Measurements from ENCODE around the gene ZBTB7C. TPM values are rescaled to one million over a fixed set of nuclear protein-coding genes. Genes with fewer than 3 reads are reported as not detected.

The ZBTB7C gene
- total RNA-seq, 5 donors from 2014 or later (not counting 1 experiment from before 2014, with no cell fraction given), result 0.06 TPM; not detected in 4

- H3K36me3 Mint-ChIP-seq, result no peaks in the 10 kb centered on the region
- Histone ChIP-seq H3K9me3 (no peaks in the 10 kb centered on the region), H3K27ac (ENCODE audit: low read length) (no peak overlapping the region), H3K4me3 (ENCODE audit: control insufficient read depth in 1 of 2, extremely low read depth in 1 of 2, low read length in 1 of 2) (no peak overlapping the region), H3K27me3 (replicated peaks in 1 of 2; ENCODE audit: control insufficient read depth in 2 of 2, extremely low read depth in 1 of 2, insufficient read depth in 2 of 2, low read length in 1 of 2) (peaks cover 0 to 23% of the 10 kb centered on the region in 2 experiments), H3K4me1 (ENCODE audit: control insufficient read depth in 1 of 2, extremely low read depth in 1 of 2, insufficient read depth in 2 of 2, low read length in 2 of 2) (no peaks in the 10 kb centered on the region), H3K36me3 (ENCODE audit: control insufficient read depth in 2 of 2, extremely low read depth in 1 of 2, insufficient read depth in 1 of 2, low read length in 1 of 2) (no peaks in the 10 kb centered on the region)
- H3K27me3 Mint-ChIP-seq, result peaks cover 42 to 60% of the 10 kb centered on the region in 2 donors
- no peak overlapping the region for H3K4me3 Mint-ChIP-seq
- no peak for DNase-seq
- ChIA-PET CTCF (no interaction called here), POLR2A (no interaction called here)
- H3K27ac Mint-ChIP-seq, result no peak overlapping the region
- H3K4me1 Mint-ChIP-seq, result peaks cover 0 to 10% (median 2%) of the 10 kb centered on the region in 3 donors
- WGBS (ENCODE audit: insufficient coverage), result 8% methylated on average over 6 of the region's 12 CpGs
- no peaks in the 10 kb centered on the region for H3K9me3 Mint-ChIP-seq
- ATAC-seq (replicated peaks in 1 of 4), result no peak
Measured at GRCh38 chr18:48422947-48423378, 13.8 kb upstream of the ZBTB7C start.

- Mint-ChIP-seq H3K36me3 (no peaks in the 10 kb centered on the region), H3K9me3 (no peaks in the 10 kb centered on the region), H3K27me3 (peaks cover 55 to 67% of the 10 kb centered on the region in 2 donors), H3K4me1 (peaks cover 0 to 10% (median 2%) of the 10 kb centered on the region in 3 donors), H3K27ac (no peak overlapping the region), H3K4me3 (no peak overlapping the region)
- CTCF ChIA-PET, result no interaction called here
- ATAC-seq (replicated peaks in 1 of 4), result no peak
- H3K4me3 ChIP-seq (ENCODE audit: control insufficient read depth in 1 of 2, extremely low read depth in 1 of 2, low read length in 1 of 2), result no peak overlapping the region
- POLR2A ChIA-PET, result interaction anchor here in 1 of 2 donors (0.6 kb wide), 1 partner anchor 143 kb away, joined by 3 read pairs; no protein-coding TSS in a partner anchor
- no peaks in the 10 kb centered on the region for H3K4me1 ChIP-seq (ENCODE audit: control insufficient read depth in 1 of 2, extremely low read depth in 1 of 2, insufficient read depth in 2 of 2, low read length in 2 of 2)
- no CpG with 5 or more reads among the region's 10 CpGs for whole genome bisulfite sequencing (ENCODE audit: insufficient coverage)
- H3K9me3 ChIP-seq, result no peaks in the 10 kb centered on the region
- DNase-seq, result no peak
- H3K36me3 ChIP-seq (ENCODE audit: control insufficient read depth in 2 of 2, extremely low read depth in 1 of 2, insufficient read depth in 1 of 2, low read length in 1 of 2), result no peaks in the 10 kb centered on the region
- H3K27me3 ChIP-seq (replicated peaks in 1 of 2; ENCODE audit: control insufficient read depth in 2 of 2, extremely low read depth in 1 of 2, insufficient read depth in 2 of 2, low read length in 1 of 2), result peaks cover 10 to 33% of the 10 kb centered on the region in 2 experiments
- no peak overlapping the region for H3K27ac ChIP-seq (ENCODE audit: low read length)
Measured at GRCh38 chr18:48419277-48420022, 10.3 kb upstream of the ZBTB7C start.

DNA sequence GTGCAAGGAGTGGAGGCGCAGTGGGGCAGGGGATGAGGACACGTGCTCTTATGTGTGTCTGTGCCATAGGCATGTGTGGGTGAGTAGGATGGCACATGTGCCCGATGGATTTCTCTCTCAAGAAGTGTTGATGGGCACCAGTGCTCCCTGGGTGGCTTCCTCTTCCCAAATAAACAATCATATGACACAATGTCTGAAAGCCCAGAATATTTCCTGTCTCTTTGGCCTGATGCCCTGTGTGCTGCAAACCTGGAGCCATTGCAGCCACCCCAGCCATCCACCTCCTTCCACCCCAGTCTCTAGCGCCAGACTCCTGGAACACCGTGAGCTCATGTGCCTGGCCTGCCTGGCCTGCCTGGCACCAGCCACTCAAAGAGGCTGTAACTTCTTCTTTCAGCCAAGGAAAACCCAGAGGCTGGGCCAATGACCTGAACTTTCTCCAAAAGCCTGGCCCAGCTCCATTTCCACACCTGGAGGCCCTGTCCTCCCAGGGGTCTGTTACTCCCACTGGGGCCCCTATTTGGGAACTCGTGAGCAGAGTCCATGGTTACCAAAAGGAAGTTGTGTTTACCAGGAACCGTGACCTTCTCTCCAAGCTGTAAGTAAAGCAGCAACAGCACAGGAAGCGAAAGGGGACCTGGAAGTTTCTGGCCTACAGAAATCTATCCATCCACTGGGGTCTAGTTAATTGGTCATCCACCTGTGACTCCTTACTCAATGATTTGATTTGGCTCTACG lies 9.5 kb upstream of the ZBTB7C start:
- H3K9me3 ChIP-seq, result peaks cover 2% of the 10 kb centered on the region
- H3K27me3 ChIP-seq (replicated peaks in 1 of 2; ENCODE audit: control insufficient read depth in 2 of 2, extremely low read depth in 1 of 2, insufficient read depth in 2 of 2, low read length in 1 of 2), result peaks cover 17 to 33% of the 10 kb centered on the region in 2 experiments
- H3K27ac ChIP-seq (ENCODE audit: low read length), result no peak overlapping the region
- Mint-ChIP-seq H3K27ac (no peak overlapping the region), H3K27me3 (peaks cover 62 to 72% of the 10 kb centered on the region in 2 donors), H3K4me3 (no peak overlapping the region), H3K4me1 (peaks cover 0 to 10% (median 2%) of the 10 kb centered on the region in 3 donors), H3K9me3 (peaks cover 0 to 2% (median 0%) of the 10 kb centered on the region in 3 donors), H3K36me3 (no peaks in the 10 kb centered on the region)
- H3K36me3 ChIP-seq (ENCODE audit: control insufficient read depth in 2 of 2, extremely low read depth in 1 of 2, insufficient read depth in 1 of 2, low read length in 1 of 2), result no peaks in the 10 kb centered on the region
- CTCF ChIA-PET, result no interaction called here
- H3K4me1 ChIP-seq (ENCODE audit: control insufficient read depth in 1 of 2, extremely low read depth in 1 of 2, insufficient read depth in 2 of 2, low read length in 2 of 2), result no peaks in the 10 kb centered on the region
- DNase-seq, result no peak
- WGBS (ENCODE audit: insufficient coverage), result 79% methylated on average over 3 of the region's 9 CpGs
- POLR2A ChIA-PET, result no interaction called here
- ATAC-seq (replicated peaks in 1 of 4), result no peak
- H3K4me3 ChIP-seq (ENCODE audit: control insufficient read depth in 1 of 2, extremely low read depth in 1 of 2, low read length in 1 of 2), result no peak overlapping the region

DNA sequence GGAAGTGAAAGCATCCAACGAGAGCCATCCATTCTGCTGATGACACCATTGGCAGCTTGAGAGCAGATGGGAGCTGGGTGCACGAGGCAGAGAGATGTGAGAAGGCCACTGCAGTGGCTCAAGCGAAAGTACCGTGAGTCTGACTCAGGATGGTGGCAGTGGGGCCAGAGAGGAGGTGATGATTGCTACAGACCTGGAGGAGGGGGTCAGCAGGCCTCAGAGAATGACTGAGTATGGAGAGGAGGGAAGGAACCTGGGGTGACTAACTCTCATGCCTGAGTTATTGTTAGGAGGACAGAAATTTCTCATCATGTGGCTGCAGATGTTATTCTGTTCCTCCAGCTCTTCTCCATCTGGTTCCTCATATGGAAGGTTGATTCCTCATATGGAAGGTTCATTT lies 8.8 kb upstream of the ZBTB7C start:
- POLR2A ChIA-PET, result no interaction called here
- CTCF ChIA-PET, result interaction anchor here in 1 of 2 donors (0.6 kb wide), 1 partner anchor 90 kb away, joined by 3 read pairs; no protein-coding TSS in a partner anchor
- H3K4me3 Mint-ChIP-seq, result no peak overlapping the region
- H3K27ac Mint-ChIP-seq, result no peak overlapping the region
- no peak for DNase-seq
- ATAC-seq (replicated peaks in 1 of 4), result no peak
- peaks cover 0 to 5% (median 0%) of the 10 kb centered on the region in 3 donors for H3K4me1 Mint-ChIP-seq
- peaks cover 62 to 73% of the 10 kb centered on the region in 2 donors for H3K27me3 Mint-ChIP-seq
- peaks cover 18 to 34% of the 10 kb centered on the region in 2 experiments for H3K27me3 ChIP-seq (replicated peaks in 1 of 2; ENCODE audit: control insufficient read depth in 2 of 2, extremely low read depth in 1 of 2, insufficient read depth in 2 of 2, low read length in 1 of 2)
- H3K4me1 ChIP-seq (ENCODE audit: control insufficient read depth in 1 of 2, extremely low read depth in 1 of 2, insufficient read depth in 2 of 2, low read length in 2 of 2), result no peaks in the 10 kb centered on the region
- H3K27ac ChIP-seq (ENCODE audit: low read length), result no peak overlapping the region
- H3K9me3 ChIP-seq, result peaks cover 2% of the 10 kb centered on the region
- no peak overlapping the region for H3K4me3 ChIP-seq (ENCODE audit: control insufficient read depth in 1 of 2, extremely low read depth in 1 of 2, low read length in 1 of 2)
- no peaks in the 10 kb centered on the region for H3K36me3 Mint-ChIP-seq
- H3K36me3 ChIP-seq (ENCODE audit: control insufficient read depth in 2 of 2, extremely low read depth in 1 of 2, insufficient read depth in 1 of 2, low read length in 1 of 2), result no peaks in the 10 kb centered on the region
- peaks cover 0 to 4% (median 0%) of the 10 kb centered on the region in 3 donors for H3K9me3 Mint-ChIP-seq
- 72% methylated on average over 4 of the region's 4 CpGs for WGBS (ENCODE audit: insufficient coverage)

DNA sequence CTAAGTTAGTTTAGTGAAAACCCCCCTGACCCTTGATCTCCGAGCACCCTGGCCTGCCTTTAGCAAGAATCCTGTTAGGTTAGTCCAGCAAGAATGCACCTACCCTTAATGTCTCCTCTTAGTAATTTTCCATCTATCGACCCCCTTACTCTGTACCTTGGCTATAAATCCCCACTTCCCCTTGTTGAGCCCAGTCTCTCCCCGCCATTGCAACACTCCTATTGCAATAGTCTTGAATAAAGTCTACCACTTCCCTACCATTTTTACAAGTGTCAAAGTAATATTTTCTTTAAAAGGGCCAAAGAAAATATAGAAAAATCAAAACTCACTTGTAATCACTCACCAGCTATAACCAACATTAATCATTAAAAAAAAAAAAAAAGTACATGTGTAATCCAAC lies 4.2 kb upstream of the ZBTB7C start:
- no peak overlapping the region for H3K27ac ChIP-seq (ENCODE audit: low read length)
- H3K27me3 Mint-ChIP-seq, result peaks cover 66 to 68% of the 10 kb centered on the region in 2 donors
- ATAC-seq (replicated peaks in 1 of 4) (no peak), DNase-seq (no peak)
- peaks cover 8 to 12% (median 9%) of the 10 kb centered on the region in 3 donors for H3K4me1 Mint-ChIP-seq
- H3K4me1 ChIP-seq (ENCODE audit: control insufficient read depth in 1 of 2, extremely low read depth in 1 of 2, insufficient read depth in 2 of 2, low read length in 2 of 2), result peaks cover 0 to 14% of the 10 kb centered on the region in 2 experiments
- H3K9me3 ChIP-seq, result peaks cover 2% of the 10 kb centered on the region
- H3K36me3 ChIP-seq (ENCODE audit: control insufficient read depth in 2 of 2, extremely low read depth in 1 of 2, insufficient read depth in 1 of 2, low read length in 1 of 2), result no peaks in the 10 kb centered on the region
- H3K36me3 Mint-ChIP-seq, result no peaks in the 10 kb centered on the region
- H3K27ac Mint-ChIP-seq, result no peak overlapping the region
- ChIA-PET POLR2A (no interaction called here), CTCF (interaction anchor here in 1 of 2 donors (0.6 kb wide), 1 partner anchor 1512 kb away, joined by 3 read pairs; no protein-coding TSS in a partner anchor)
- H3K4me3 Mint-ChIP-seq, result no peak overlapping the region
- WGBS (ENCODE audit: insufficient coverage), result 100% methylated on average over 1 of the region's 3 CpGs
- peaks cover 0 to 4% (median 0%) of the 10 kb centered on the region in 3 donors for H3K9me3 Mint-ChIP-seq
- H3K4me3 ChIP-seq (ENCODE audit: control insufficient read depth in 1 of 2, extremely low read depth in 1 of 2, low read length in 1 of 2), result no peak overlapping the region
- H3K27me3 ChIP-seq (replicated peaks in 1 of 2; ENCODE audit: control insufficient read depth in 2 of 2, extremely low read depth in 1 of 2, insufficient read depth in 2 of 2, low read length in 1 of 2), result peaks cover 24 to 40% of the 10 kb centered on the region in 2 experiments

DNA sequence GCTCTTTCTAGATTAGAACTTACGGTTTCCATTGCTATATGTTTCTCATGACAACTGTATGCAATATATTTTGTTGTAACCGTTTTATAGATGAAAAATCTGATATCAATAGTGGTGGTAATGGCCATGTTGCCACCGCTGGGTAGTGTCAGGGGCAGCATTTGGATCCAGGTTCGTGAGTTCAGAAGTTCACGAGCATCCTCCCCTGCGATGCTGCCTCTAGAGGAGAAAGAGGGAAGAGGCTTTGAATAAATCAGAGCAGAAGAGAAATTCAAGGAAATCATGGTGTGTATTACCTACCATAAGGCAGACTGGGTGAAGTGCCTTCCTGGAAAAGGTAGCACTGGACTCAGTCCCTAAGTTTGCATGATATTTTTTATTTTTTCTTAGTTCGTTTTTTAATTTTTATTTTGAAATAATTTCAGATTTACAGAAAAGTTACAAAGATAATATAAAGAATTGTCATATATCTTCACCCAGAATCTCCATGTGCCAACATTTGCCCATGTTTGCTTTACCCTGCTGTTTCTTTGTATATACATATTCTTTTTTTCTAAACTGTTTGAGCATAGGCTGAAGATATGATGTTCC lies 3.3 kb upstream of the ZBTB7C start:
- H3K4me1 ChIP-seq (ENCODE audit: control insufficient read depth in 1 of 2, extremely low read depth in 1 of 2, insufficient read depth in 2 of 2, low read length in 2 of 2), result peaks cover 0 to 18% of the 10 kb centered on the region in 2 experiments
- Mint-ChIP-seq H3K4me3 (no peak overlapping the region), H3K4me1 (peaks cover 9 to 21% (median 13%) of the 10 kb centered on the region in 3 donors), H3K9me3 (peaks cover 0 to 4% (median 0%) of the 10 kb centered on the region in 3 donors), H3K27ac (no peak overlapping the region), H3K27me3 (peaks cover 69 to 71% of the 10 kb centered on the region in 2 donors), H3K36me3 (no peaks in the 10 kb centered on the region)
- H3K27ac ChIP-seq (ENCODE audit: low read length), result no peak overlapping the region
- no peak overlapping the region for H3K4me3 ChIP-seq (ENCODE audit: control insufficient read depth in 1 of 2, extremely low read depth in 1 of 2, low read length in 1 of 2)
- peaks cover 27 to 46% of the 10 kb centered on the region in 2 experiments for H3K27me3 ChIP-seq (replicated peaks in 1 of 2; ENCODE audit: control insufficient read depth in 2 of 2, extremely low read depth in 1 of 2, insufficient read depth in 2 of 2, low read length in 1 of 2)
- WGBS (ENCODE audit: insufficient coverage), result 0% methylated on average over 4 of the region's 7 CpGs
- peaks cover 2% of the 10 kb centered on the region for H3K9me3 ChIP-seq
- DNase-seq (peak in 3 of 35 experiments; percentile 5 to 39 (median 8)), ATAC-seq (replicated peaks in 1 of 4) (peak in 1 of 4 experiments; percentile 33)
- H3K36me3 ChIP-seq (ENCODE audit: control insufficient read depth in 2 of 2, extremely low read depth in 1 of 2, insufficient read depth in 1 of 2, low read length in 1 of 2), result no peaks in the 10 kb centered on the region
- CTCF ChIA-PET, result no interaction called here
- POLR2A ChIA-PET, result interaction anchor here in 1 of 2 donors (0.6 kb wide), 1 partner anchor 31 kb away, joined by 3 read pairs; no protein-coding TSS in a partner anchor
